Skin epidermis (tissue), 12 donors: Measurements from ENCODE around the gene TFPI.

ENCODE experiments used
- H3K27ac ChIP-seq, 21 experiments: fragments of 200-600 bp; sonication (generic) in 11 of 21; one replicate each; pipeline ENCODE4 v1.5.0; 2020; ENCODE audit warnings: mild to moderate bottlenecking in 3 of 21, inconsistent platforms in 2 of 21, moderate library complexity in 2 of 21
- H3K4me3 ChIP-seq, 7 experiments: fragments of 200-600 bp; sonication (generic) in 2 of 7; one replicate each; pipeline ENCODE4 v1.5.0; 2020; ENCODE audit warnings: inconsistent platforms in 2 of 7, mild to moderate bottlenecking in 2 of 7, moderate library complexity in 1 of 7

The TFPI gene

GRCh38 chr2:187440101-187440675 is 114.0 kb downstream of the TFPI start:
- H3K4me3 ChIP-seq, result no peak overlapping the region
- no peak overlapping the region for H3K27ac ChIP-seq

GRCh38 chr2:187438455-187438854 is 115.8 kb downstream of the TFPI start:
- no peak overlapping the region for H3K27ac ChIP-seq
- H3K4me3 ChIP-seq, result no peak overlapping the region

- H3K4me3 ChIP-seq, result no peak overlapping the region
- H3K27ac ChIP-seq, result no peak overlapping the region
Observed at GRCh38 chr2:187435756-187436155, 118.5 kb downstream of the TFPI start.

- Histone ChIP-seq H3K4me3 (no peak overlapping the region), H3K27ac (peak overlapping the region in 4 of 21 experiments; percentile 7 to 43 (median 32))
Observed at GRCh38 chr2:187435078-187435477, 119.2 kb downstream of the TFPI start.

GRCh38 chr2:187434342-187434785 is 119.9 kb downstream of the TFPI start:
- peak overlapping the region in 1 of 21 experiments; percentile 7 for H3K27ac ChIP-seq
- H3K4me3 ChIP-seq, result no peak overlapping the region

- no peak overlapping the region for H3K27ac ChIP-seq
- no peak overlapping the region for H3K4me3 ChIP-seq
Observed at GRCh38 chr2:187431911-187432310, 122.3 kb downstream of the TFPI start.

GRCh38 chr2:187429989-187430388 is 124.2 kb downstream of the TFPI start:
- peak overlapping the region in 4 of 21 experiments; percentile 3 to 63 (median 26) for H3K27ac ChIP-seq
- no peak overlapping the region for H3K4me3 ChIP-seq

- H3K27ac ChIP-seq, result no peak overlapping the region
- H3K4me3 ChIP-seq, result no peak overlapping the region
Observed at GRCh38 chr2:187424146-187424545, 130.1 kb downstream of the TFPI start.

GRCh38 chr2:187422282-187422681 is 132.0 kb downstream of the TFPI start:
- no peak overlapping the region for H3K27ac ChIP-seq
- H3K4me3 ChIP-seq, result no peak overlapping the region

- no peak overlapping the region for H3K27ac ChIP-seq
Observed at GRCh38 chr2:187421519-187421918, 132.7 kb downstream of the TFPI start.

GRCh38 chr2:187419808-187420207 is 134.4 kb downstream of the TFPI start:
- Histone ChIP-seq H3K4me3 (no peak overlapping the region), H3K27ac (no peak overlapping the region)

More at GRCh38 chr2:187421519-187421918, 132.7 kb downstream of the TFPI start:
- H3K4me3 ChIP-seq, result no peak overlapping the region

- H3K27ac ChIP-seq, result no peak overlapping the region
- H3K4me3 ChIP-seq, result no peak overlapping the region
Observed at GRCh38 chr2:187415449-187415848, 138.8 kb downstream of the TFPI start.
